Fibroblast of mammary gland (primary cell): ENCODE data around the gene RMI2.

Experiments used
- DNase-seq: peaks from one replicate; pipeline ENCODE4 v3.0.0-alpha.2; 2010; ENCODE audit warnings: low read depth
- H3K4me3 ChIP-seq: 2 replicates; pipeline ENCODE4 v1.5.1; 2011; ENCODE audit warnings: low read depth, mild to moderate bottlenecking, low read length, moderate library complexity; ENCODE audit not compliant: control insufficient read depth
- TF ChIP-seq, protein P1 (sequence below): conservative IDR thresholded peaks from 2 replicates; pipeline ENCODE4 v1.5.1; 2011; ENCODE audit warnings: low read depth, low read length, inconsistent platforms; ENCODE audit not compliant: control insufficient read depth, insufficient read depth

RMI2 gene

DNA sequence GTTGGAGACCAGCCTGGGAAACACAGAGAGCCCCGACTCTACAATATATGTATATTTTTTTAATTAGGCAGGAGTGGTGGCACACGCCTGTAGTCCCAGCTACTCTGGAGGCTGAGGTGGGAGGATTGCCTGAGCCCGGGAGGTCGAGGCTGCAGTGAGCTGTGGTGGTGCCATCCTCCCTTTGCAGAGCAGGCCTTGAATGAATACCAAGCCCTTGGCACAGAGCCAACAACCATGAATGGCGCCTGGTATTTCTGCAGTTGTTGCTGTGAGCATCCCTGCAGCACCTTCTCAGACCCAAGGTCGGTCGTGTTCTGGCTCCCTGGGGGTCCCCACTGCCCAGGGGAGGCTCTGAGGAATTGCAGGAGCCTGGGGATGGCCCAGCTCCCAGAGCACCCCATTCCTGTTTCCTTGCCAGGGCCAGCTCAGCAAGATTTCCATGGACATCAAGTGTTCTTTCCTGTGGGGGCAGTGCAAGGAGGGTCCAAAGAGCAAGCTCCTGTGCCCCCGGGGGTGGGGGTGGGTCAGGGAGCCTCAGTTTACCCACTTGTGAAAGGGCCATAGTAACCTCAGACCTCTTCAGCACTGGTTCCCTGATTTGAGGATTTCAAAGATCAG lies 25.6 kb upstream of the RMI2 start:
- no peak for DNase-seq
- no peak overlapping the region for H3K4me3 ChIP-seq
- TF ChIP-seq, protein P1, sequence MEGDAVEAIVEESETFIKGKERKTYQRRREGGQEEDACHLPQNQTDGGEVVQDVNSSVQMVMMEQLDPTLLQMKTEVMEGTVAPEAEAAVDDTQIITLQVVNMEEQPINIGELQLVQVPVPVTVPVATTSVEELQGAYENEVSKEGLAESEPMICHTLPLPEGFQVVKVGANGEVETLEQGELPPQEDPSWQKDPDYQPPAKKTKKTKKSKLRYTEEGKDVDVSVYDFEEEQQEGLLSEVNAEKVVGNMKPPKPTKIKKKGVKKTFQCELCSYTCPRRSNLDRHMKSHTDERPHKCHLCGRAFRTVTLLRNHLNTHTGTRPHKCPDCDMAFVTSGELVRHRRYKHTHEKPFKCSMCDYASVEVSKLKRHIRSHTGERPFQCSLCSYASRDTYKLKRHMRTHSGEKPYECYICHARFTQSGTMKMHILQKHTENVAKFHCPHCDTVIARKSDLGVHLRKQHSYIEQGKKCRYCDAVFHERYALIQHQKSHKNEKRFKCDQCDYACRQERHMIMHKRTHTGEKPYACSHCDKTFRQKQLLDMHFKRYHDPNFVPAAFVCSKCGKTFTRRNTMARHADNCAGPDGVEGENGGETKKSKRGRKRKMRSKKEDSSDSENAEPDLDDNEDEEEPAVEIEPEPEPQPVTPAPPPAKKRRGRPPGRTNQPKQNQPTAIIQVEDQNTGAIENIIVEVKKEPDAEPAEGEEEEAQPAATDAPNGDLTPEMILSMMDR, result no peak

DNA sequence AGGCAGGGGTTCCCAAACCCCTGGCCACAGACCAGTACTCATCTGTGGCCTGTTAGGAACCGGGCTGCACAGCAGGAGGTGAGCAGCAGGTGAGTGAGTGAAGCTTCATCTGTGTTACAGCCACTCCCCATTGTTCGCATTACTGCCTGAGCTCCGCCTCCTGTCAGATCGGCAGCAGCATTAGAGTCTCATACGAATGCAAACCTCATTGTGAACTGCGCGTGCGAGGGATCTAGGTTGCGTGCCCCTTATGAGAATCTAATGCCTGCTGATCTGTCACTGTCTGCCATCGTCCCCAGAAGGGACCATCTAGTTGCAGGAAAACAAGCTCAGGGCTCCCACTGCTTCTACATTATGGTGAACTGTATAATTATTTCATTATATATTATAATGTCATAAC lies 25.1 kb upstream of the RMI2 start:
- no peak for DNase-seq
- no peak overlapping the region for H3K4me3 ChIP-seq
- TF ChIP-seq, protein P1, result no peak

DNA sequence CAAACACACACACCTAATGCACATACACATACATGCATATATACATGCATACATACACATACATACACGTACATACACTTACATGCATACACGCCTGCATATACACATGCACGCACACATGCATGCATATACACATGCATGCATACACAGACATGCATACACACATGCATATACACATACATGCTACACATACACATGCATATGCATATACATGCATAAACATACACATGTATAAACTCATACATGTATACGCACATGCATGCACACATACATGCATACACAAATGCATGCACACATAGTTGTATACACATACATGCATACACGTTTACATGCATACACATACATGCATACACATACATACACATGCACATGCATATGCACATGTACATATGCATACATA lies 23.6 kb upstream of the RMI2 start:
- DNase-seq, result no peak
- TF ChIP-seq, protein P1, result no peak
- H3K4me3 ChIP-seq, result no peak overlapping the region

DNA sequence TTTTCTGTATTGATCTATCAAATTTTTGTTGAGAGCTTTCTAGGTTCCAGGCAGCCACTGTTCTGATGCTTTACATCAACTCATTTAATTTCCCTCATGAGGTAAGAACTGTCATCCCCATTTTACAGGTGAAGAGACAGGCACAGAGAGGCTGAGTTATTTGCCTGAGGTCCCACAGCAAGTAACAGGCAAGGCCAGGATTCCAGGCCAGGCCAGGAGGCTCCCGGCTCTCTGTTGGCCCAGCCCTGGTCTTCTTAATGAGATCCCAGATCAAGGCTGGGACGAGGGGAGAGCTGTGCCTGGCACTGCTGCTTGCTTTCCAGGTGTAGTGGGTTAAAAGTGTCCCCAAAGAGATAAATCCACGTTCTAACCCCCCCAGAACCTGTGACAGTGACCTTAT lies 22.4 kb upstream of the RMI2 start:
- TF ChIP-seq, protein P1, result no peak
- DNase-seq, result no peak
- H3K4me3 ChIP-seq, result no peak overlapping the region

DNA sequence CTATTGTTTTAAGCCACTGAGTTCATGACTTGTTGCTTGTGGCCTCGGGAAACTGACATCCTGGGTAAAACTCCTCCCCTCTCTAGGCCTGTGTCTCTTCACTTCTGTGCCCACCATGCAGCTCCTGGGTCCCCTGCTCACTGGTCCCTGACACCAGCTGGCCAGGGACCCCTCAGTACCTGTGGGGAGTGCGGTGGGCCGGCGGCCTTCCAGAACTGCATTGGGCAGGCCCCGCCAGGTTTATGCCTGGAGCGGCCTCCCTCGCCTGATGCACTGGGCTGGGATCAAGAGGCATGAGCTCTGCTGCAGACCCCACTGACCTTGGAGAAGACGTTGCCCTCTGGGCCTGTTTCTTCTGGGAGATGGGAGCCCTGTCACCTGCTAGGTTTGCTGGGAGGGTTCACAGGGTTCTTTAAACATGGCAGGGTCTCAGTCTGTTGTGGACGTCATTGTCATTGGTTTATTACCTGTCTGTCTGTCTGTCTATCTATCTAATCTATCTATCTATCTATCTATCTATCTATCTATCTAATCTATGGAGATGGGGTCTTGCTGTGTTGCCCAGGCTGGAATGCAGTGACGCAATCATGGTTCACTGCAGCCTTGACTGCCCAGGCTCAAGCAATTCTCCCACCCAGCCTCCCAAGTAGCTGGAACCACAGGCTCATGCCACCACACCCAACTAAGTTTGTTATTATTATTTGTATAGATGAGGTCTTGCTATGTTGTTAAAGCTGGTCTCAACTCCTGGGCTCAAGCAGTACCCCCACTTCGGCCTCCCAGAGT lies 21.5 kb upstream of the RMI2 start:
- H3K4me3 ChIP-seq, result no peak overlapping the region
- TF ChIP-seq, protein P1, result no peak
- no peak for DNase-seq

DNA sequence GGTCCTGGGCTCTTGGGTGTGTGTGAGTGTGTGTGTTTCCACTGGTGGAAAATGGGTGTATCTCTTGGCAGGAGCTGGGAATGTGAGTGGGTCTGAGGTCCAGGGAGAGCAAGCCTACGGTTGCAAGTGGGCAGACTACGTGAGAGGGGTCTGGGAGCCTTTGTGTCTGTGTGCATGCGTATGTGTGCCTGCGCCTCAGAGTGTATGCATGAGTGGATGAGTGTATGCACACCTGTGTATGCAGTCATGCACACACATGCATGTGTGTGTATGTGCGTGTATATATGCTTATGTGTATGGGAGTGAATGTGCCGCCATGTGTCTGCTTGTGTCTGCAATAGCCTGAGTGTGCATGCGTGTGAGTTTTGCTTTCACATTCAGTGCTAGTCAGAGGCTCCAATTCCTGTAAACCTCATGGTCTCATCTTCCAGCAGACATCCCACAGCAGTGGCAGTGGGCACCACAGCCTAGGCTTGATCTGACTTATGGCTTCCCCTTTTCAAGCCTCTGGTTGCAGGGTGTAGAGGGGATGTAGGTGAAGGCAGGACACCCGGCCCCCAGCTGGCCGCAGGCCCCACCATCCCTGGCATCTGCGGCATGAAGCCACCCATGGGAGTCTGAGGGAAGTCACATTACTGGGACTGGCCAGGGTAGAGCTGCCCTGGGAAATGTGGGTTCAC lies 19.7 kb upstream of the RMI2 start:
- no peak for DNase-seq
- H3K4me3 ChIP-seq, result no peak overlapping the region
- TF ChIP-seq, protein P1, result no peak
